GM12865 (cell line): ENCODE data around the gene NOS1.

Experiments
- DNase-seq: peaks from one replicate; pipeline ENCODE4 v3.0.0; 2010; ENCODE audit warnings: low read depth
- H3K4me3 ChIP-seq: 2 replicates; pipeline ENCODE4 v1.5.1; 2011; ENCODE audit warnings: mild to moderate bottlenecking, low read depth, low read length, control low read depth
- TF ChIP-seq, protein P1 (sequence below): IDR thresholded peaks from 2 replicates; pipeline ENCODE4 v1.5.1; 2011; ENCODE audit warnings: low read length, control low read depth, low read depth, inconsistent platforms; ENCODE audit not compliant: insufficient read depth; ENCODE audit errors: missing control alignments

The NOS1 gene

DNA sequence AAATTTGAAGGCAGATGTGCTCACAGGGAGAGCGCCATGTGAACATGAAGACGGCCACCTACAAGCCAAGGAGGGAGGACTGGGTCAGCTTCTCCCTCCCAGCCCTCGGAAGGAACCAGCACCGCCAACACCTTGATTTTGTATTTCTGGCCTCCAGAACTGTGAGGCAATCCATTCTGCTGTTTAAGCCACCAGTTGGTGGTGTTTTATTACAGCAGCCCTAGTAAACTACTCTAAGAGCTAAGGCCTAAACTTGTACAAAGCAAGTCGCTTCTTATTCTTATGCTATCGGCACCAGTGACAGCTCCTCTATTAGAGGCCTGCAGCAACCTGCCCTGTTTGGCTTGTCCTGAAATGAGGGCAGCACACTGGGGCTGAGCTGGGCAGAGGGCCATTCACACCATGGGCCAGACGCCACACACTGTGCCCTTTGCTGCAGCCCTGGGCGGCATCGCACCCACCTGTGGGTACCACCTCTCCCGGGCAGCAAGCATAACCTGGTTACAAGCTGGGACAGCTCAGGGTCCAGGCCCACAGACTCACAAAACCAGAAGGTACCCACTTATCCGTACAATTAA lies 62.7 kb downstream of the NOS1 start:
- no peak for DNase-seq
- H3K4me3 ChIP-seq = no peak overlapping the region
- TF ChIP-seq, protein P1, sequence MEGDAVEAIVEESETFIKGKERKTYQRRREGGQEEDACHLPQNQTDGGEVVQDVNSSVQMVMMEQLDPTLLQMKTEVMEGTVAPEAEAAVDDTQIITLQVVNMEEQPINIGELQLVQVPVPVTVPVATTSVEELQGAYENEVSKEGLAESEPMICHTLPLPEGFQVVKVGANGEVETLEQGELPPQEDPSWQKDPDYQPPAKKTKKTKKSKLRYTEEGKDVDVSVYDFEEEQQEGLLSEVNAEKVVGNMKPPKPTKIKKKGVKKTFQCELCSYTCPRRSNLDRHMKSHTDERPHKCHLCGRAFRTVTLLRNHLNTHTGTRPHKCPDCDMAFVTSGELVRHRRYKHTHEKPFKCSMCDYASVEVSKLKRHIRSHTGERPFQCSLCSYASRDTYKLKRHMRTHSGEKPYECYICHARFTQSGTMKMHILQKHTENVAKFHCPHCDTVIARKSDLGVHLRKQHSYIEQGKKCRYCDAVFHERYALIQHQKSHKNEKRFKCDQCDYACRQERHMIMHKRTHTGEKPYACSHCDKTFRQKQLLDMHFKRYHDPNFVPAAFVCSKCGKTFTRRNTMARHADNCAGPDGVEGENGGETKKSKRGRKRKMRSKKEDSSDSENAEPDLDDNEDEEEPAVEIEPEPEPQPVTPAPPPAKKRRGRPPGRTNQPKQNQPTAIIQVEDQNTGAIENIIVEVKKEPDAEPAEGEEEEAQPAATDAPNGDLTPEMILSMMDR = no peak

DNA sequence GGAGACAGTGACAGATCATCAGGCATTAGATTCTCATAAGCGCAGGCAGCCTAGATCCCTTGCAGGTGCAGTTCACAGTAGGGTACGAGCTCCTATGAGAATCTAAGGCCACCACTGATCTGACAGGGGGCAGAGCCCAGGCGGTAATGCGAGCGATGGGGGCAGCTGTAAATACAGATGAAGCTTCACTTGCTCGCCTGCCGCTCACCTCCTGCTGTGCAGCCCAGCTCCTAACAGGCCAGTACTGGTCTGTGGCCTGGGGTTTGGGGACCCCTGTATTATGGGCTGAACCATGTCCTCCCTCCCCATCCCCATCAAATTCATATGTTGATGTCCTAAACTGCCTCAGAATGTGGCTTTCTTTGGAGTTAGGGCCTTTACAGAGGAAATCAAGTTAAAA lies 63.2 kb downstream of the NOS1 start:
- H3K4me3 ChIP-seq = no peak overlapping the region
- TF ChIP-seq, protein P1 = no peak
- no peak for DNase-seq

- no peak for DNase-seq
- TF ChIP-seq, protein P1 = no peak
- no peak overlapping the region for H3K4me3 ChIP-seq
Observed at GRCh38 chr12:117294189-117294603, 67.2 kb downstream of the NOS1 start.

DNA sequence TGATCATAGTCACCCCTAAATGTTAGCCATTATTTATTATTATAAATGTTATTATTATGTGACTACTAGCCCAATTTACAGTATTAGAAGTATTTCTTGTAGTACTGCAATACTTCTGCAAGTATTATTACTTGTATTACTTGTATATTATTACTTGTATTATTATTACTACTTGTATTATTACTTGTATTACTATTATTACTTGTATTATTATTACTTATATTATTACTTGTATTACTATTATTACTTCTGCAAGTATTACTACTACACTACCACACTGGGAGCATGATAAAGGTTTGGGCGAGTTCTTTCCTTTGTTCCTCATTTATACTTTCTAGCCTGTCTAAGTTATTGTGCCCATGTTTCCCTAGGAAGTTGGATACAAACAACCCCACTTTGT lies 67.9 kb downstream of the NOS1 start:
- no peak overlapping the region for H3K4me3 ChIP-seq
- TF ChIP-seq, protein P1 = no peak
- no peak for DNase-seq

GRCh38 chr12:117292688-117293087 lies 68.7 kb downstream of the NOS1 start:
- TF ChIP-seq, protein P1 = no peak
- H3K4me3 ChIP-seq = no peak overlapping the region
- no peak for DNase-seq

- DNase-seq = no peak
- H3K4me3 ChIP-seq = no peak overlapping the region
- TF ChIP-seq, protein P1 = no peak
Observed at GRCh38 chr12:117284140-117284539, 77.3 kb downstream of the NOS1 start.

GRCh38 chr12:117282490-117282889 lies 78.9 kb downstream of the NOS1 start:
- TF ChIP-seq, protein P1 = no peak
- no peak overlapping the region for H3K4me3 ChIP-seq
- DNase-seq = no peak
